ENCODE measurements around the gene B3GALT5. TPM values are rescaled to one million over a fixed set of nuclear protein-coding genes. Genes with fewer than 3 reads are reported as not detected.

The B3GALT5 gene
- total RNA-seq, 2 donors from 2014 or later = not detected

- peaks cover 0 to 10% of the 10 kb centered on the region in 2 donors for H3K9me3 ChIP-seq
- H3K4me1 ChIP-seq = no peaks in the 10 kb centered on the region
- no peak overlapping the region for H3K4me3 ChIP-seq
- TF ChIP-seq CTCF (IDR thresholded peaks at IDR 0.05) = no peak
- no peak for DNase-seq (ENCODE audit: low spot score)
- H3K36me3 ChIP-seq = no peaks in the 10 kb centered on the region
- H3K27me3 ChIP-seq = no peaks in the 10 kb centered on the region
- H3K27ac ChIP-seq = no peak overlapping the region
Observed at GRCh38 chr21:39650306-39650705, 37.6 kb downstream of the B3GALT5 start.

GRCh38 chr21:39650801-39651200, 38.1 kb downstream of the B3GALT5 start:
- Histone ChIP-seq H3K4me1 (no peaks in the 10 kb centered on the region), H3K4me3 (no peak overlapping the region), H3K36me3 (no peaks in the 10 kb centered on the region), H3K9me3 (peaks cover 0 to 10% of the 10 kb centered on the region in 2 donors), H3K27me3 (no peaks in the 10 kb centered on the region), H3K27ac (no peak overlapping the region)
- no peak for DNase-seq (ENCODE audit: low spot score)
- no peak for TF ChIP-seq CTCF (IDR thresholded peaks at IDR 0.05)

- H3K27me3 ChIP-seq = no peaks in the 10 kb centered on the region
- H3K4me3 ChIP-seq = no peak overlapping the region
- H3K36me3 ChIP-seq = no peaks in the 10 kb centered on the region
- H3K9me3 ChIP-seq = peaks cover 0 to 10% of the 10 kb centered on the region in 2 donors
- no peaks in the 10 kb centered on the region for H3K4me1 ChIP-seq
- DNase-seq (ENCODE audit: low spot score) = no peak
- no peak for TF ChIP-seq CTCF (IDR thresholded peaks at IDR 0.05)
- H3K27ac ChIP-seq = no peak overlapping the region
Observed at GRCh38 chr21:39651206-39651605, 38.5 kb downstream of the B3GALT5 start.

GRCh38 chr21:39654951-39655350, 42.2 kb downstream of the B3GALT5 start:
- Histone ChIP-seq H3K36me3 (no peaks in the 10 kb centered on the region), H3K27ac (no peak overlapping the region), H3K4me3 (no peak overlapping the region), H3K9me3 (peaks cover 0 to 10% of the 10 kb centered on the region in 2 donors), H3K4me1 (peaks cover 0 to 6% of the 10 kb centered on the region in 2 donors), H3K27me3 (no peaks in the 10 kb centered on the region)
- no peak for TF ChIP-seq CTCF (IDR thresholded peaks at IDR 0.05)
- DNase-seq (ENCODE audit: low spot score) = no peak

- DNase-seq (ENCODE audit: low spot score) = no peak
- peaks cover 0 to 13% of the 10 kb centered on the region in 2 donors for H3K4me1 ChIP-seq
- H3K36me3 ChIP-seq = no peaks in the 10 kb centered on the region
- TF ChIP-seq CTCF (IDR thresholded peaks at IDR 0.05) = no peak
- H3K9me3 ChIP-seq = peaks cover 0 to 10% of the 10 kb centered on the region in 2 donors
- H3K27me3 ChIP-seq = no peaks in the 10 kb centered on the region
- no peak overlapping the region for H3K27ac ChIP-seq
- no peak overlapping the region for H3K4me3 ChIP-seq
Observed at GRCh38 chr21:39655589-39655988, 42.8 kb downstream of the B3GALT5 start.

GRCh38 chr21:39656209-39656608, 43.5 kb downstream of the B3GALT5 start:
- Histone ChIP-seq H3K36me3 (no peaks in the 10 kb centered on the region), H3K27me3 (no peaks in the 10 kb centered on the region), H3K4me1 (peaks cover 0 to 18% of the 10 kb centered on the region in 2 donors), H3K27ac (no peak overlapping the region), H3K9me3 (peaks cover 0 to 10% of the 10 kb centered on the region in 2 donors), H3K4me3 (no peak overlapping the region)
- no peak for DNase-seq (ENCODE audit: low spot score)
- no peak for TF ChIP-seq CTCF (IDR thresholded peaks at IDR 0.05)

All from right atrium auricular region (tissue), 2 donors.